CMK (cell line): ENCODE results near the gene STPG4.
"Not testable (repeated sequence)": the region's sequence is repeated elsewhere in the genome, so short reads cannot be mapped to it uniquely, and the experiment has no call there.

Experiments
- DNase-seq: peaks from one replicate; pipeline ENCODE4 v3.0.0-alpha.2; 2010; ENCODE audit warnings: low read depth

The STPG4 gene

GRCh38 chr2:47172922-47173695, 18.0 kb upstream of the STPG4 start:
- DNase-seq, result no peak

- DNase-seq, result no peak
Observed at GRCh38 chr2:47172156-47172921, 17.2 kb upstream of the STPG4 start.

GRCh38 chr2:47169784-47170183, 14.7 kb upstream of the STPG4 start:
- no peak for DNase-seq

- not testable (repeated sequence) for DNase-seq
Observed at GRCh38 chr2:47168895-47169294, 13.8 kb upstream of the STPG4 start.

GRCh38 chr2:47167149-47167548, 12.0 kb upstream of the STPG4 start:
- no peak for DNase-seq

GRCh38 chr2:47165001-47165555, 10.0 kb upstream of the STPG4 start:
- no peak for DNase-seq

- DNase-seq, result no peak
Observed at GRCh38 chr2:47162780-47163179, 7.7 kb upstream of the STPG4 start.

GRCh38 chr2:47161475-47161874, 6.4 kb upstream of the STPG4 start:
- no peak for DNase-seq

GRCh38 chr2:47160660-47161059, 5.6 kb upstream of the STPG4 start:
- DNase-seq, result no peak

GRCh38 chr2:47160211-47160610, 5.1 kb upstream of the STPG4 start:
- DNase-seq, result no peak

- no peak for DNase-seq
Observed at GRCh38 chr2:47159627-47160026, 4.5 kb upstream of the STPG4 start.

- no peak for DNase-seq
Observed at GRCh38 chr2:47158576-47158975, 3.5 kb upstream of the STPG4 start.

GRCh38 chr2:47152803-47153202, 2.3 kb downstream of the STPG4 start:
- DNase-seq, result no peak

GRCh38 chr2:47150175-47150574, 4.9 kb downstream of the STPG4 start:
- DNase-seq, result no peak

- no peak for DNase-seq
Observed at GRCh38 chr2:47147021-47147420, 8.1 kb downstream of the STPG4 start.

GRCh38 chr2:47145466-47145865, 9.6 kb downstream of the STPG4 start:
- no peak for DNase-seq

GRCh38 chr2:47141520-47141919, 13.6 kb downstream of the STPG4 start:
- DNase-seq, result no peak

GRCh38 chr2:47134386-47135090, 20.6 kb downstream of the STPG4 start:
- no peak for DNase-seq

- no peak for DNase-seq
Observed at GRCh38 chr2:47133046-47133445, 22.1 kb downstream of the STPG4 start.

GRCh38 chr2:47129191-47129706, 25.9 kb downstream of the STPG4 start:
- DNase-seq, result no peak

GRCh38 chr2:47128705-47129104, 26.4 kb downstream of the STPG4 start:
- DNase-seq, result no peak

GRCh38 chr2:47127862-47128543, 27.1 kb downstream of the STPG4 start:
- no peak for DNase-seq
